WTC11 (cell line): Measurements from ENCODE around the gene BMPR2.

Source experiments
- FOXK1 ChIP-seq: sonication (generic); formaldehyde crosslinking; IDR thresholded peaks from 2 replicates; pipeline ENCODE4 v1.8.0; 2022; ENCODE audit warnings: mild to moderate bottlenecking, moderate library complexity, missing genetic modification reagents
- FOXP4 ChIP-seq: sonication (generic); formaldehyde crosslinking; IDR thresholded peaks from 2 replicates; pipeline ENCODE4 v1.8.0; 2022; ENCODE audit warnings: mild to moderate bottlenecking, missing genetic modification reagents
- IRF2 ChIP-seq: sonication (generic); formaldehyde crosslinking; IDR thresholded peaks from 2 replicates; pipeline ENCODE4 v1.8.0; 2022; ENCODE audit warnings: low read depth, missing genetic modification reagents, borderline replicate concordance
- NFYB ChIP-seq: sonication (generic); formaldehyde crosslinking; conservative IDR thresholded peaks from 2 replicates; pipeline ENCODE4 v1.8.0; 2022; ENCODE audit warnings: low read depth, missing genetic modification reagents
- STAT6 ChIP-seq: sonication (generic); formaldehyde crosslinking; conservative IDR thresholded peaks from 2 replicates; pipeline ENCODE4 v1.8.1; 2023; ENCODE audit warnings: mild to moderate bottlenecking, low read depth, missing genetic modification reagents, moderate library complexity
- TP53 ChIP-seq: sonication (generic); formaldehyde crosslinking; IDR thresholded peaks from 2 replicates; pipeline ENCODE4 v1.8.1; 2023; ENCODE audit warnings: mild to moderate bottlenecking, missing genetic modification reagents
- TF ChIP-seq, protein P1 (sequence below): fragments of 200-600 bp; IDR thresholded peaks from 2 replicates; pipeline ENCODE4 v1.8.0; 2022; ENCODE audit warnings: antibody characterized with exemption

- TF ChIP-seq NFYB (no peak), FOXK1 (no peak), STAT6 (no peak), IRF2 (CRISPR knock-in tag) (no peak), TP53 (CRISPR knock-in tag) (no peak), FOXP4 (CRISPR knock-in tag) (no peak)
- TF ChIP-seq, protein P1, sequence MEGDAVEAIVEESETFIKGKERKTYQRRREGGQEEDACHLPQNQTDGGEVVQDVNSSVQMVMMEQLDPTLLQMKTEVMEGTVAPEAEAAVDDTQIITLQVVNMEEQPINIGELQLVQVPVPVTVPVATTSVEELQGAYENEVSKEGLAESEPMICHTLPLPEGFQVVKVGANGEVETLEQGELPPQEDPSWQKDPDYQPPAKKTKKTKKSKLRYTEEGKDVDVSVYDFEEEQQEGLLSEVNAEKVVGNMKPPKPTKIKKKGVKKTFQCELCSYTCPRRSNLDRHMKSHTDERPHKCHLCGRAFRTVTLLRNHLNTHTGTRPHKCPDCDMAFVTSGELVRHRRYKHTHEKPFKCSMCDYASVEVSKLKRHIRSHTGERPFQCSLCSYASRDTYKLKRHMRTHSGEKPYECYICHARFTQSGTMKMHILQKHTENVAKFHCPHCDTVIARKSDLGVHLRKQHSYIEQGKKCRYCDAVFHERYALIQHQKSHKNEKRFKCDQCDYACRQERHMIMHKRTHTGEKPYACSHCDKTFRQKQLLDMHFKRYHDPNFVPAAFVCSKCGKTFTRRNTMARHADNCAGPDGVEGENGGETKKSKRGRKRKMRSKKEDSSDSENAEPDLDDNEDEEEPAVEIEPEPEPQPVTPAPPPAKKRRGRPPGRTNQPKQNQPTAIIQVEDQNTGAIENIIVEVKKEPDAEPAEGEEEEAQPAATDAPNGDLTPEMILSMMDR: no peak
Measured at GRCh38 chr2:202327858-202328257, 48.3 kb upstream of the BMPR2 start.
